EH (cell line): ENCODE results near the gene DGAT2L6.

ENCODE experiments used
- DNase-seq: peaks from one replicate; pipeline ENCODE4 v3.0.0-alpha.2; 2015; ENCODE audit warnings: low read depth

The DGAT2L6 gene, protein sequence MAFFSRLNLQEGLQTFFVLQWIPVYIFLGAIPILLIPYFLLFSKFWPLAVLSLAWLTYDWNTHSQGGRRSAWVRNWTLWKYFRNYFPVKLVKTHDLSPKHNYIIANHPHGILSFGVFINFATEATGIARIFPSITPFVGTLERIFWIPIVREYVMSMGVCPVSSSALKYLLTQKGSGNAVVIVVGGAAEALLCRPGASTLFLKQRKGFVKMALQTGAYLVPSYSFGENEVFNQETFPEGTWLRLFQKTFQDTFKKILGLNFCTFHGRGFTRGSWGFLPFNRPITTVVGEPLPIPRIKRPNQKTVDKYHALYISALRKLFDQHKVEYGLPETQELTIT

GRCh38 chrX:70176938-70177533, at the start of gene DGAT2L6:
Gene DGAT2L6 (plus strand): TSS chrX:70177483. CDS start chrX:70177583, 100 bp downstream.
- no peak for DNase-seq

DNA sequence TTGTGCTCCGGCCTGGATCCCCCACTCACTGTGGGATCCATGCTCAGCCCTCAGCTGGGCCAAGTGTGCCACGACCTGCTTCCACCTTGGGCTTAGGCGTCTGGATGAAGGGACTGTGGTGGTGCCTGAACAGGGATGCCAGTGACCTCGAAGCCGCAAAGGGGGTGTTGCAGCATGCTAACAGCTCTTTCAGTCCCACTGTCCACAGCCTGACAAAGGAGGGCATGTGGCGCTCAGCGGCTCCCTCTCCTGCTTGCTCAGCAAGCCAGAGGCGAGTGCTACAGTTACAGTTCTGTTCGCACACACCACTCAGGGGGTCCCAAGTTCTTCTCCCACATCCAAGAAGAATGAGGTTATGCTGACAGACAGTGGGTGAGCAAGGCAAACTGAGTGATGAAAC, 49.2 kb upstream of the DGAT2L6 start:
- no peak for DNase-seq

GRCh38 chrX:70129816-70130215, 47.5 kb upstream of the DGAT2L6 start:
- DNase-seq = no peak

DNA sequence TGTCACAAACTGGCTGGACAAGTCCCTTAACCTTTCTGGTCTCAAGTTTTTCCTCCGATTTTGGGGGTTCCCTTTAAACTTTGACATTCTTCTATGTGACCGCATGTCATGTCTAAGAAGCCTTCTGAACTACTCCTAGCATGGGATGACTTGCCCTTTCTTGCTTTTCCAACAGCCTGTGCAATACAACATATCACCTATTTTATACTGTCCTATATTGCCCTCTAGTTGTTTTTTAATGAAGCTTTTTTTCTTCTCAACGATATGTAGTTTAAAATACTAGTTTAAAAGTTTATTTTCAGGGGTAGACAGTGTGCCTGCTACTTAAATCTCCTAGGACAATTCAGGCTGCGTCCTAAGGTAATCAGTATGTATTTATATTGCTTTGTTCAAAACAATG, 45.1 kb upstream of the DGAT2L6 start:
- no peak for DNase-seq

GRCh38 chrX:70132877-70133302, 44.4 kb upstream of the DGAT2L6 start:
- DNase-seq = no peak

DNA sequence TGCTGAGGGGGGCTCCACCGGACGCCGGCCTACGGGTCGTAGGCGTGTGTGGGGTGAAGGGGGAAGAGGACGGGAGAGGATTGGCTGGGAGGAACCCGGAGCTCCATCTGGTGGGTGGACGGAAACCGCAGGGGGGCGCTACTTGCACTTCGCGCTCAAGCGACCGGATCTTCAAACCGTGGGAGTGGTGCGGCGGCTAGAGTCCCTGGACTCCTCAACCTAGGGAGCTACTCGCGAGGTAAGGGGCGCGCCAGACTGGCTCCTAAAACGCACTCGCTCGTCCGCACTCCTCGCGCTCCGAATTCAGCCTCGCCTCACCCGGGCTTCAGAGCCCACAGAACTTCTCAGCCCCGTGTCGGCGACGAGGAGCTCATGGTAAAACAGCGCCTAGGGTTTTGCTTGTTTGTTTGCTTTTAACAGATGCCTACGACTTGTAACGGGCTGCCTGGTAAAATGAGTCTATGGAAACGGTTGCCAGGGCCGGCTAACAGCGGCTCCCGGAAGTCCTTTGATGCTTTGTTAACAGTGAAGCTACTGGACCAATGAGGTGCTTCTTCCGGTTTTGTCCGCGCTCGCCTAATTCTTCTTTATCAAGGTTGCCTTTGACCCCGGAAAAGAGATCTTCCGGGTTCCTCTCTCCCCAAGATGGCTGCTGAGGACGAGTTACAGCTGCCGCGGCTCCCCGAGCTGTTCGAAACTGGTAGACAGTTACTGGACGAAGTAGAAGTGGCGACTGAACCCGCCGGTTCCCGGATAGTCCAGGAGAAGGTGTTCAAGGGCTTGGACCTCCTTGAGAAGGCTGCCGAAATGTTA, 43.8 kb upstream of the DGAT2L6 start, which contains the start of gene IGBP1:
Gene IGBP1, plus strand, starts transcription at position 145 of the 813 bp plus-strand sequence. Its CDS starts 501 bp downstream, at position 646.
- peak; percentile 90 for DNase-seq

DNA sequence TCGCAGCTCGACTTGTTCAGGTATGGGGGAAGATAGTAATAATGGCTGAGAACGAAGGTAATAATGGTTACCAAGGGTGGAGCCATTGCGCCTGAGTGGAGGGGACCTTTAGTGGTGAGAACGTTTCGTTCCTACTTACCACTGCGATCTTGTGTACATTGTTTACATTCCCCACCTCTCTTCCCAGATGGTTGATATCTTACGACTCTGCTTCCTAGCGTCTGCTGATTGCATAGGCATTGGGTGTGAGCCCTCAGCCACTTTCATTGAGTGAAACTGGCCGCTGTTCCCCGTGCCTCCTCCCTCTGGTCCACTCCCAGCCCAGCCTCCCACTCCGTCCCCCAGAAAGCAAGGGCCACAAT, 43.2 kb upstream of the DGAT2L6 start:
- DNase-seq = peak; percentile 18

DNA sequence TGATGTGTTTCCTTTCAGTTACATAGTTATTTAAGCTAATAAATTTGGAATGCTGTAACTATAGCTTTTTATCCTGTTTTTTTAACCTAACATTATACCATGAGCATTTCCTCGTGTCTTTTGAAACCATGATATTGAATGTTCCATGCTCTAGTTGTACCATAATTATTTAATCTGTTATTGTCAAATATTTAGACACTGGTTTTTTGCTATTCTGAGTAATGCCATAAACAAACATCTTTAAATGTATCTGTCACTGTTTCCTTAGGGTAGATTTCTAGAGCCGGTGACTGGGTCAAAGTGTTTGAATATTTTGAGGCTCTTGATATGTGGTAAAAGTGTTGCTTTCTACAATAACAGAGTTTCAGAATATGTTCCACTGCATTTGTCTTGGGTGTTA, 38.7 kb upstream of the DGAT2L6 start:
- no peak for DNase-seq

GRCh38 chrX:70139736-70140135, 37.5 kb upstream of the DGAT2L6 start:
- no peak for DNase-seq

DNA sequence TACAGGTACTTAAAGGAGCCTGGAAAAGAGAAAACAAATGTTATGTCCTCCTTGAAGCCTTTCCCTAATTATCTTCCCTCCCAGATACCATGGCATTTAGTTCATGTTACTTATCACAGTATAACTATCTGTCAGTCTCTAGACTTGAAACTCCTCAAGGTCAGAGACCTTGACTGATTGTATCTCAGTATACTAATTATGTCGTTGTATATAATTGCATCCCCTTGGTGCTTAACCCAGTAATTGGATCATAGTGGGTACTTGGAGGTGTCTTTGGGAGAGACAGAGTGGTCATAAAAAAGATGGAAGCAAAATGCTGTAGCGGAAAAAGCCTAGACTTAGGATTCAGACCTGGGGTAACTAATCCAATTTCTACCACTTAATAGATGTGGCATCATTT, 35.9 kb upstream of the DGAT2L6 start:
- no peak for DNase-seq

DNA sequence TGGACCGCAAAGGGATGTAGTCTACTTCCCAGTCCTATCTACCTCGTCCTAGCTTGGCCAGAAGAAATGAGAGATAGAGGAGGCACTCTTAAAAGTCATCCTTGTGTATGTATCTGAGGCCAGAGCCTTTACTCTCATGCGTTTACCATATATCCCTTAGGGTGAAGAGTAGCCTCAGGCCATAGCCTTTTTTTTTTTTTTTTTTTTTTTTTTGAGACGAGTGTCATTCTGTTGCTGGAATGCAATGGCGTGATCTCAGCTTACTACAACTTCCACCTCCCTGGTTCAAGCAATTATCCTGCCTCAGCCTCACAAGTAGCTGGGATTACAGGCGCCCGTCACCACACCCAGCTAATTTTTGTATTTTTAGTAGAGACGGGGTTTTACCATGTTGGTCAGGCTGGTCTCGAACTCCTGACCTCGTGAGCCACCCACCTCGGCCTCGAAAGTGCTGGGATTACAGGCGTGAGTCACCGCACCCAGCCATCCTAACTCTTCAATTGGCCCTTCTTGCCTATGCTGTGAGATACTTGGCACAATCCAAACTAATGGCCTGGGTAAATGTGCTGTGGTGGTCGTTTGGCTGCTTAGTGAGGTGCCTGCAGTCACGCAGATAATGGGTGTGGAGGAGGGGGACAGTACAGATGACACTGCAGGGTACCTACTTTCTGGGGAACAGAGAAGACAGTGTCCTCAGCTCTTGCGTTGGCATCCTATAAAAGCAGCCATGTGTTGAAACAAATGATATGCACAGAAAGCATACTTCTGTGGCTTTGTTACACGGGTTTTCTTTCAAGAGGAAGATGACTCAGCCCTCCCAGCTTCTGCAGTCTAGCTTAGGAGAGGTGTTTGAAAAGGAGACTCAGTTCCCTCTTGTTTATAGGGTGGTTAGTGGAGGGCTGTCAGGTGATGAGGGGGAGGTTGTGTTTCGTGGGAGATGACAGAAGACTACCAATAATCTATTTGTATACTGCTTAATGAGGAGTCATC, 10.4 kb upstream of the DGAT2L6 start:
- DNase-seq = peak; percentile 69

GRCh38 chrX:70168238-70169188, 8.8 kb upstream of the DGAT2L6 start:
- peak; percentile 84 for DNase-seq

GRCh38 chrX:70169281-70169680, 8.0 kb upstream of the DGAT2L6 start:
- no peak for DNase-seq

DNA sequence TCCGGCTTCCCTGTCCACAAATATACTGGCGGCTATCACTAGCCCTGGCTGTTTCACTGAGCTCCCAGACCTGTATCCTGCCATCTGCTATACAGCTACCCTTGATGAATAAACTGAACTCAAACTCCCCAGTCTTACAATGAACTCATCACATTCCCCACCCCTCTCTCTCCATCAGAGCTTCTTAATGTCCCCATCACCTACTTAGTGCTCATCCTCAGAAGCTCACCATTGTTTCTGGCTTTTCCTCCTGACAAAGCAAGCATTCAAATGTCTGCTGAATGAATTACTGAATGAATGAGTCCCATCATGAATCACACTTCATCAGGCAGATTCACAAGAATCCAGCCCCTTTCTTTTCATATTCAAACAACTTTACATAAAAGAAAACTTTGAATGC, 5.7 kb upstream of the DGAT2L6 start:
- no peak for DNase-seq

DNA sequence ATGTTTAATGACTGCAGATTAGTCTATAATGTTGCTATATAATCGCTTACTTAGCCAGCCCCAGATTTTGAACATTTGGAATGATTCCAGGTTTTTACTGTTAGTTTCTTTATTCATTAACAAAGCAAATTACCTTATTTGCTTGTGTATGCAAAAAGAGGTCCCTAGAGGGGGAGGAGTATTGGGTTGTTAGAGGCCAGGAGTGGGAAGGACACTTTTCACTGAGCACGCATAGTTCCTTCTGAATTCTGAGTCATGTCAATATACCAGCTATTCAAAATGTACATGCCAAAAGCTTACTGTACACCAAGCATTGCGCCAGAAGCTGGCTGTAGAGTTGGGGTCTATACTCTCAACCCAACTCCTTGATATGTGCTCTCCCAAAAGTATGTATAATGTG, 5.1 kb upstream of the DGAT2L6 start:
- DNase-seq = peak; percentile 15

- DNase-seq = no peak
Observed at GRCh38 chrX:70172964-70173363, 4.3 kb upstream of the DGAT2L6 start.

DNA sequence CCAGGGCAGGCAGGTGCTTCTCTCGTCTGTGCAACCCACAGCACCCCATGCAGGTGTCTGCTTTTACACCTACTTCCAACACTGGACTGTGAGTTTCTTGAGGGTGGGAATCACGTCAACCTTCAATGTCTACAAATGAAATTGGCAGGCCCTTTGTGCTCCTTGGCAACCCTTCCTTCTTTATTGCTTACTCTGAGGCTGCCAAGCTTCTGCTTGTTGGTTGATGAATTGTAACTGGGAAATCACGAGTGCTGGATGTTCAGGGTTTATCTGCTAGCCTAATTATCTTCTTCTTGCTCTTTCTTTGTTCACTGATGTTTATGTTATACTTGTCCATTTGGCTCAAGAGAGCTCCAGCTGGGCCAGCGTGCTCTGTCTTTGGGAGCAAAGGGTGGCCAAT, 2.5 kb upstream of the DGAT2L6 start:
- DNase-seq = peak; percentile 12

DNA sequence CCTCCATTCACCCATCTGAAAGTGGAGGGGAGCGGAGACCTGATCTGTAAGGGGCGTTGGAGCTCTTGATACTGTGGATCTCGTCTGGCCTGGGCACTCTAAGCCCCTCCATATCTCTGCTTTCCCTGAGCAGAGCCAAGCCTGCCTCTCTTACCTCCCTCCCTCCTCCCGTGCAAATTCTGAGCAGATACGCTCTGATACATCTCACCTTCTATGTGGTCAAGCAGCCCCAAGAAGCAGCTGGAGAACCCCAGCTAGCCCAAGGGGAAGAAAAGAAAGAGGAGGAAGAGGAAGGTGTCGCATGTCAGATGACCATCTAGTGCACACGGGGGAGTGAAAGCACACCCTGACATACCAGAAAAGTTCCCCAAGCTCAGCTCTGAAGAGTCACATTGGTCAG, 1.9 kb upstream of the DGAT2L6 start:
- no peak for DNase-seq

GRCh38 chrX:70183091-70183490, 5.8 kb downstream of the DGAT2L6 start:
- DNase-seq = no peak

DNA sequence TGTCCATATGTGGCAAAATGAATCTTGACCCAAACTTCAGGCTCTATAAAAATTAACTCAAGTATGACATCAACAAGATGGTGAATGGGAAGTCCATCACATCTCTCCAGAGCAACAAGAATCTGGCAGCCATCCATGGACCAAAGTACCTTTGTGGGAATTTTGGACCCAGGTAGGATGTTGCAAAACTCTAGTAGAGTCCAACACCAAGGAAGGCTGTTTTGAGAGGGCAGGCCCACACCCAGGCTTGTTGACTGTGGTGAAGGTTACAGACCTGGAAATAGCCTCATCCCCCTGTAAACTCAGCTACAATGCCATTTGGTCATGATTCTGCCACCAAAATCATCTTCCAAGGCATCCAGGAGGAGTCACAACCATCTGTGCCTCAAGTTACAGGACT, 12.9 kb downstream of the DGAT2L6 start:
- DNase-seq = no peak
